GM19025 (cell line): ENCODE data around the gene EMILIN1.

Experiments used
- ATAC-seq: cut with Tn5 transposase; IDR thresholded peaks from one replicate; pipeline ENCODE4 v1.9.1; 2021; ENCODE audit warnings: mild to moderate bottlenecking, low read depth, moderate library complexity; ENCODE audit not compliant: unreplicated experiment

The EMILIN1 gene

DNA sequence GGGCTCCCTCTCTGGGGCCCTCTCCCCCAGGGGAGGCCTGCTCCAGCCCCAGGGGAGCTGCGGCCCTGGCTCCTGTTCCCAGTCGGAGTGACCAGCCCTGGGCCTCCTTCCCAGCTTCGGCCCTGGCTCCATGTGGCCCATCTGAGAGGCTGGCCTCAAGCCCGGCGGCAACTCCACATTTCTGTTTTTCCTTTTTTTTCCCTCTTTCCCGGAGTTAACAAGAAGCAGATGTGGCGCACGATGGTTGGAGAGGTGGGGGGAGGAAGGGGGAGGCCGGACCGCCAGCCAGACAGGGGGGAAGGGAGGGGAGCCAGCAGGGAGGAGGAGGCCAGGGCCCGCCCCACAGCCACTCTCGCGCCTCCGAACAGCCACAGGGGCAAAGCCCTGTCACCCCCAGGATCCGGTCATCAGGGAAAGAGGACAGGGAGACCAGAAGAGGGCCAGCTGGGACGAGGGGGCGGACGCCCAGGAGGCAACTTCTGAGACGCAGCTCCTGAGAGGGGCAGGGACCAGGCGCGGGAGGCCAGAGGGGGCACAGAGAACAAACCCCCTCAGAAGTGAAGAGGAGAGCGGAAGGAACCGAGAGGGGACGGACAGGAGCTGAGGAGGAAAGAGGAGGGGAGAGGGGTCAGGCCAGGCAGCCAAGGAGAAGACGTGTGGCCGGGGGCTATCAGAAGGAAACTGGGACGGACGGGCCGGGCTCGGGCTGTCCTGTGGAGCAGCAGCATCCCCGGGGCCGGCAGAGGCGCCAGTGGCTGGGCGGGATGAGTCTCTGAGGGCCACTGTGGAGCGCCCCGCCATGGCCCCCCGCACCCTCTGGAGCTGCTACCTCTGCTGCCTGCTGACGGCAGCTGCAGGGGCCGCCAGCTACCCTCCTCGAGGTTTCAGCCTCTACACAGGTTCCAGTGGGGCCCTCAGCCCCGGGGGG is at the start of gene EMILIN1:
EMILIN1 (plus strand) TSS at position 349 of the 928 bp plus-strand sequence; CDS start at position 800, 451 bp downstream.
- ATAC-seq = no peak

DNA sequence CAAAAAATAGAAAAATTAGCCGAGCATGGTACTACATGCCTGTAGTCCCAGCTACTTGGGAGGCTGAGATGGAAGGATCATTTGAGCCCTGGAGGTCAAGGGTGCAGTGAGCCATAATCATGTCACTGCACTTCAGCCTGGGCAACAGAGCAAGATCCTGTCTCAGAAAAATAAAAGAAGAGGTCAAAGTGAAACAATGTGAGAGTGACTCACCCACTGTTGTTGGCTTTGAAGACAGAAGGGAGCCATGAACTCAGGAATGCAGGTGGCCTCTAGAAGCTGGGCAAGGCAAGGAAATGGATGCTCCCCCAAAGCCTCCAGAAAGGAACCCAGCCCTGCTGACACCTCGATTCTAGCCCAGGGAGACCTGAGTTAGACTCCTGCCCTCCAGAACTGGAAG is 49.4 kb upstream of the EMILIN1 start:
- ATAC-seq = no peak

DNA sequence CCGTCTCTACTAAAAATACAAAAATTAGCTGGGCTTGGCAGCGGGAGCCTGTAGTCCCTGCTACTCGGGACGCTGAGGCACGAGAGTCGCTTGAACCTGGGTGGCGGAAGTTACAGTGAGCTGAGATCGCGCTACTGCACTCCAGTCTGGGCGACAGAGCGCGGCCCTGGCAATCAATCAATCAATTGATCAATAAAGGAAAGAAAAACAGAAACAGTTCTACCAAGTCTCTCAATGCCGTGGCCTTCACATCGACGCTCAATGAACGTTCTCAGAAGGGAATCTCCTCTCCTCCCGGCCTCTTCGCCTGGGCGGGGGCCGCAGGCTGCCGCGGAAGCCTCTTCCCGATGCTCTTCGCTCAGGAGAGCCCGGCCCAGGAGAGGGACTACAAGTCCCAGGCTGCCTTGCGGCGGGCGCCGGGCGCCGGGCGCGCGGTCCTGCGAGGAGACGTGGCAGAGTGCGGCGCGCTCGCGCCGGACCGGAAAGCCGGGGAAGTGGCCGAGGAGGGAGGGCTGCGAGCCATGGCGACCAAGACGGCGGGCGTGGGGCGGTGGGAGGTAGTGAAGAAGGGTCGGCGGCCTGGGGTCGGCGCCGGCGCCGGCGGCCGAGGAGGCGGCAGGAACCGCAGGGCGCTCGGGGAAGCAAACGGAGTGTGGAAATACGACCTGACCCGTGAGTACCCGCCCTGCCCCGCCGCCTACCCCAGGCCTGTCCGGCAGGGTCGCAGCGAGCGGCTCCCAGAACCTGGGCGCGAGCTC is 45.7 kb upstream of the EMILIN1 start, which contains the start of gene TMEM214:
TMEM214 (plus strand) TSS at position 471 of the 758 bp plus-strand sequence; CDS start at position 522, 51 bp downstream.
- peak; percentile 96 for ATAC-seq

DNA sequence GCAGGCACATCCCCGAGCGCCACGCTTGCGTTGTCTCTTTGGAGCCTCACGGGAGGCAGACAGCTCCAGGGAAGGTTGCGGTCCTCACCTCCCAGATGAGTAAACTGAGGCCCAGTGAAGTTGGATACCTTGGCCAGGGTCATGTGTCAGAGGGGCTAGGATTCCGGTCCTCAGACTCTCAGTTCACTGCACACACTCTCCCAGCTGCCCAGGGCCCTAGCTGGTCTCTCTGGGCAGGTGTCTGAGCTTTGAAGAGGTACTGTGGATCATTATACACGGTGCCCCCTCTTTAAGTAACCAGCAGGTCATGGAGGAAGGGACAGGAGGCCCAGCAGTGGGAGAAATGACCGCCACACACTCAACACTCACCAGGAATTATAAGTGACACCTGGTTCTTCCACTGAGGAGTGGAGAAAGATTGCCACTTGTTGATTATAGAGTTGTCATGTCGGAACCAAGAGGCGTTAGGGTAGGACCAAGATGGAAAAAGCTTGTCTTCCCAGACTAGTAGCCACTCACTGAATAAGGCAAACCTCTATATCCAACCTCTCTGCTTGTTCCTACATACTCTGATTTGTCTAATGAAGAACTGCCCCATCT is 45.1 kb upstream of the EMILIN1 start:
- ATAC-seq = no peak

DNA sequence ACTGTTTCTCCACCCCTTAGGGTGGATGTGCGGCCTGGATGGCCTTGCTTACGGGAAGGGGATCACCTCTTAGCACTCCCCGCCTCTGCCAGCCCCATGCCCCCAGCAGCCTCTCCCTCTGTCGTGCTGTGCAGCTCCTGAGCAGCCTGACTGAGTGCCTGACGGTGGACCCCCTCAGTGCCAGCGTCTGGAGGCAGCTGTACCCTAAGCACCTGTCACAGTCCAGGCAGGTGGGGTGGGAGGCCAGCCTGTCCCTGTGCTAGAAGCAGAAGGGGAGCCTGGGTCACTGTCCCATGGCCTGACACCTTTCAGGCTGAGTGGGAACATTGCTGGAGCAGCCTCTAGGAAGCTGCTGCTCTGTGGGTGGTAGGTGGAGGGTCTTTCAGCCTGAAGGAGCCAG is 40.4 kb upstream of the EMILIN1 start:
- no peak for ATAC-seq

DNA sequence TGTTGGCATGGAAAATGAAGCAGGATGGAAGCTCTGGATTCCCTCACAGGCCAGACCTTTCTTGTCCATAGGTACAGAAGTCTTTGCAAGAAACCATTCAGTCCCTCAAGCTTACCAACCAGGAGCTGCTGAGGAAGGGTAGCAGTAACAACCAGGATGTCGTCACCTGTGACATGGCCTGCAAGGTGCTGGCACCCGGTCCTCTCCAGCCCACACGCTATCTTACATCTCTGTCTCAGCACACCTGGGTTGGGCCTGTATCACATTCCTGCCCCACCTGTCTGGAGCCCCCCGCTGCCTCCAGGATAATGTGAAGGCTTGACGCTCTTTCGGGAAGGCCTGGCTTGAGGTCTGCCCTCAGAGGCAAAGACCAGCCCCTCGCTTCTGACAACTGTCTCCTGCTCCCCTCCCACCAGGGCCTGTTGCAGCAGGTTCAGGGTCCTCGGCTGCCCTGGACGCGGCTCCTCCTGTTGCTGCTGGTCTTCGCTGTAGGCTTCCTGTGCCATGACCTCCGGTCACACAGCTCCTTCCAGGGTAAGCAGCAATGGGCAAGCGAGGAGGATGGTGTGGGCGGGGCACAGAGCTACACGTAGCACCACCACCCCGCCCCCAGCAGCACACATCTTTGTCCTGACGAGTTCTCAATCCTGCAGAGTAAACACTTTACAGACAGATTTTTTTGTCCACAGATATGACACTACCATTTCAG is 39.6 kb upstream of the EMILIN1 start:
- no peak for ATAC-seq

DNA sequence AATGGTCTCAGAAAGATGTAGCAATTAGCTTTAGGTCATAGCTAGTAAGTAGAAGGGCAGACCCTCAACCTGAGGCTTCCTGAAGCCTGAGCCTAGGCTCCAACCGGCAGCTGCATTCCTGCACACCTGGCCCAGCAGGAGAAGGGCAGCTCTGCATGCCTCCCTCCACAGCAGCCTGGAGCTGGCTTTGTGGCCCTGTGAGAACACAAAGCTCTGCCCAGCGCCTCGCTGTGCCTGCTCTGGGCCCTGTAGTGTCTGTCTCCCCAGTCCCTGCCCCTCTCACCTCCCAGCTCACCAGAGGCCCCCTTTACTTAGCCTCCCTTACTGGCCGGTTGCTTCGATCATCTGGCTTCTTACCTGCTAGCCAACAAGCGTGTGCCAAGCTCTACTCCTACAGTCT is 39.0 kb upstream of the EMILIN1 start:
- no peak for ATAC-seq

DNA sequence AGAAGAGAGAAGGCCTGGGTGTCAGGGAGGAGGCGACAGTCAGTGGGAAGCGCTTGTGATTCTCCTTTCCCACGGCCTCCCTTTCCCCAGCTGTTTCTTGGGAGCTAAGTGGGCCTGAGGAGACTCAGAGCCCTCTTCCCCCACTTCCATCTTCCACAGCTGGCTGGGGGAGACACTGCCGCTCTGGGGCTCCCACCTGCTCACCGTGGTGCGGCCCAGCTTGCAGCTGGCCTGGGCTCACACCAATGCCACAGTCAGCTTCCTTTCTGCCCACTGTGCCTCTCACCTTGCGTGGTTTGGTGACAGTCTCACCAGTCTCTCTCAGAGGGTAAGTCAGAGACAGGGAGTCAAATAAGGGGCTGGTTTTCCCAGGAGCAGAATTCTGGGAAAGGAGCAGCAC is 38.5 kb upstream of the EMILIN1 start:
- ATAC-seq = no peak

DNA sequence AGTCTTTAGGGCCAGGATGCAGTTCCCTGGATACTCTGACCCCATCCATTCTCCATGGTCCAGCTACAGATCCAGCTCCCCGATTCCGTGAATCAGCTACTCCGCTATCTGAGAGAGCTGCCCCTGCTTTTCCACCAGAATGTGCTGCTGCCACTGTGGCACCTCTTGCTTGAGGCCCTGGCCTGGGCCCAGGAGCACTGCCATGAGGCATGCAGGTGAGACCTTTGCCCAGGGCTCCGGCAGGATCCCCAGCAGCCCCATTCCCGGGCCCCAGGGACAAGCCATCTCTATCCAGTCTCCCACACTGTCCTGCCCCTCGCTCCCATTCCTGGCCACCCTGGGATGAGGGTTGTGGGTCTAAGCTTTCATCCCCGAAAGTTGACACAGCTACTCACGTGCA is 38.1 kb upstream of the EMILIN1 start:
- no peak for ATAC-seq

DNA sequence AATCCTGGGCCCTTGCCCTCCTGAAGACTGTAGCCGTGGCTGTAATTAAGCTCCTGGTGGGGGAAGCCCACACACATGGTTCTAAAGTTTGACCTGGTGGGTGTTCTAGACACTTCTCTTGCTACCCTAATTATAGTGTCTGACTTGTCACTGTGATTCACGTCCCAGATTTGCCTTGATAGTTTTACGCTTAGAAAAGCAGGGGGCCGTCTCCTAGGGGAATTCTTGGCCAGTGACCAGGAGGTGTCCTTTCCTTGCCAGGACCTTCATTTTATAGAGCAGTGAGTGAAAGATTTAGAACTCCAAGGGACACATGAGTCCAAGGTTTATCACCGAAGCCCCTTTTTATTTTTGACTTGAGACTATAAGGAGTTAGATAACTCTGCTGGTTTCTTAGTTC is 36.7 kb upstream of the EMILIN1 start:
- ATAC-seq = no peak

DNA sequence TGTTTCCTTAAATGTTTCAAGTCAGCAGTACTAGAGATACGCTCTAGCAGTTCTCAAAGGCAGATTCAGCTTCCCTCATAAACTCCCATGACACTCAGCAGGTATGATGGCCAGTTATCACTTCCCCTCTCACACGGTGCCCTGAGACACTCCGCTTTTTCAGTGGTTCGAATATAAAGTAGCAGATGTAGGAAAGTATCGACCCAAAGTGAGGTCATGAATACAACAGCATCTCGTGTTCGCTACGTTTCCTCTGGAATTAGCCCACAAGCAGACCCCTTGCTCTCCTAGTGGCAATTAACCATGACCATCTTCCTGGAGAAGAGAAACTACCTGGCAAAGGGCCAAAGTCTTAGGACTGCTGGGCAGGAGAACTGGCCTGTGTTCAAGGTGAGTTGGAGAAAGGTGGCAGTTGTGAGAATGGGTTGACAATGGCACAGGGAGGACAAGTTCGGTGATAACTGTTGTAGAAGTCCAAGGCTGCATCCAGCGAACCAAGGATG is 36.2 kb upstream of the EMILIN1 start:
- ATAC-seq = peak; percentile 59

DNA sequence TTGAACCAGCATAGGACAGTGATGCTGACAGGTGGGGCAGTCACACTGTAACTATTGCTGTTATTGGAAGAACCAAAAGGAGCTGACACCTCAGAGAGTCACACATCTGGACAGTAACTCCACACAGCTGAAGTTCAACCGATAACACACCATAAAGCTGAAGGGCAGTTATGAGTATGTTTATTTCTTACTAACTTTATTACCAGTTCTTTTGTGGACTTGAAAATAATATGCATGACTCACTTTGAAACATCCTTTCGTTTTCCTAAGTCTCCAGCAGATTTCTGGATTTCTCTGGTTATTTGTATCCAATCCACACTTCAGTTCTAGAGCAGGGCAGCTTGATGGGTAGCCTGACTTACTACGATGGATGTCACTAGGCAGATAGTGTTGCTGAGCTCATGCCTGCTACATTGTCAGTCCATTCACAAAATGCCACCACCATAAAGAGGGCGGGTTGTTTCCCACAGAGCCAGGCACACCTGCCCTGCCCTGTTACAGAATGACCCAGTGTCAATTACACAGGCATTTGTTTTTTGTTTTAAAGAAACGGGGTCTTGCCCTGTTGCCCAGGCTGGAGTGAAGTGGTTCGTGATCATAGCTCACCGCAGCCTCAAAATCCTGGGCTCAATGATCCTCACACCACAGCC is 35.3 kb upstream of the EMILIN1 start:
- no peak for ATAC-seq

DNA sequence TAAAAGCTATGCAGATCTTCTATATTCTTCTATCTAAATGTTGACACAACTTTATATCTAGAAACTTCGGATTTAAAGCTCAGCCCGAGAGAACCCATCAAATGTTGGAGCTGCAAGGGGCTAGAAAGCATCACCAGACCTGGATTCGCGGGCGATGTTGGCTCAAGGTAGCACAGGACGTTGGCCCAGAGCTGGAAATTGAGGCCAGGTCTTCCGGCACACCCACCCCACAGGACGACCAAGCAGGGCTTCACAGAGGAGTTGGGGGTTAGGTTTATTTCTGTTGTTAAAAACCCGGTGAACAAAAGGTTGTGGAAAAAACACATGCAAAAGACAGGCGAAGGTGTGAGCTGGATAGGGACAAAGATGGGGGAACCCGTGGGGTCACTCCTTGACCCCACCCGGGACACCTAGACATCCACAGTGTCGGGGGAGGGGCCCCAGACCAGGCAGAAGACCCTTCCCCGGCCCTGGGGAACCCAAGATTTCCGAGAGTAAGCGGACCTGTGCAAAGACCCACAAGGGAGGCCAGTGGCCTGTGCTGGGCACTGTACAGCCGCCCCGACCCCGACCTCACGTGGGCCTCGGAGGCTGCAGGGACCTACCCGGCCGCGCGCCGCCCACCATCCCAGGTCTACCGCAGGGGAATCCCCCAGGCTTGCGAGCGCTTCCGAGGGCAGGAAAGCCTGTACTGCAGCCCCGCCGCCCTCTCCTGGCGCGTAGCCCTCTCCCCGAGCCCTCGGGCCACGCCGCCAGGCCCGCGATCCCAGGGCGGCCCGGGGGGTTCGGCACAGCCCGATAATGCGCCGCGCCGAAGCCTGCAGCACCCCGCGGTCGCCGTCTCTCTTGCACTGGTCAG is 28.8 kb upstream of the EMILIN1 start:
- ATAC-seq = peak; percentile 23

DNA sequence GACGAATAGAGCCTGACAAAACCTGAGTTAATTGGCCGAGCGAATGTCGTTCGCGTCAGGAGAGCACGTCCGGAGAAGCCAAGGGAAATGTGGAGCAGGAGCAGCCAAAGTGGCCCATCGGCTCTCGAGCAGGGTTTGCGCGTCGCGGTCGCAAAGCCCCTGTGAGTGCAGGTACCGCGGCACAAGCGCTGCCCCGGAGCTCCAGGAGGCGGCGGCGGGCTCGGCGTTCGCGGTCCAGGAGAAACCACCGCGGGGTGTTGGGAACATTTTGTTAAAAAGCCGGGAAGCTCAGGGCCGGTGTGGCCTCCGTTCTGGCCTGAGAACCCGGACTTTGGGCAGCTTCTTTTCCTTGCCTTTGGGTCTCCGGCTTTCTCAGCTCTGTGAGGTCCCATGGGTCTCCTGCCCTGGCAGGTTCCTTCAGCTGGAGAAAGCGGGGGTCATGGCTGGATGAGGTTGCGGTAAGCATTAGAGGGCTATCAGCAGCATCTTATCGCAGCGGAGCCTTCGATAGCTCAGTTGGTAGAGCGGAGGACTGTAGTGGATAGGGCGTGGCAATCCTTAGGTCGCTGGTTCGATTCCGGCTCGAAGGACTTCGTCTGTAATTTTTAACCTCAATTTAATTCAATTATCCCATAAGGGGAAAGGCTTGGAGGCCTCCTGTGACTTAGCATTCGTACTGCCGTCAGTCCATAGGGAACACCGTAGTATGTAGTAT is 28.0 kb upstream of the EMILIN1 start:
- peak; percentile 50 for ATAC-seq

DNA sequence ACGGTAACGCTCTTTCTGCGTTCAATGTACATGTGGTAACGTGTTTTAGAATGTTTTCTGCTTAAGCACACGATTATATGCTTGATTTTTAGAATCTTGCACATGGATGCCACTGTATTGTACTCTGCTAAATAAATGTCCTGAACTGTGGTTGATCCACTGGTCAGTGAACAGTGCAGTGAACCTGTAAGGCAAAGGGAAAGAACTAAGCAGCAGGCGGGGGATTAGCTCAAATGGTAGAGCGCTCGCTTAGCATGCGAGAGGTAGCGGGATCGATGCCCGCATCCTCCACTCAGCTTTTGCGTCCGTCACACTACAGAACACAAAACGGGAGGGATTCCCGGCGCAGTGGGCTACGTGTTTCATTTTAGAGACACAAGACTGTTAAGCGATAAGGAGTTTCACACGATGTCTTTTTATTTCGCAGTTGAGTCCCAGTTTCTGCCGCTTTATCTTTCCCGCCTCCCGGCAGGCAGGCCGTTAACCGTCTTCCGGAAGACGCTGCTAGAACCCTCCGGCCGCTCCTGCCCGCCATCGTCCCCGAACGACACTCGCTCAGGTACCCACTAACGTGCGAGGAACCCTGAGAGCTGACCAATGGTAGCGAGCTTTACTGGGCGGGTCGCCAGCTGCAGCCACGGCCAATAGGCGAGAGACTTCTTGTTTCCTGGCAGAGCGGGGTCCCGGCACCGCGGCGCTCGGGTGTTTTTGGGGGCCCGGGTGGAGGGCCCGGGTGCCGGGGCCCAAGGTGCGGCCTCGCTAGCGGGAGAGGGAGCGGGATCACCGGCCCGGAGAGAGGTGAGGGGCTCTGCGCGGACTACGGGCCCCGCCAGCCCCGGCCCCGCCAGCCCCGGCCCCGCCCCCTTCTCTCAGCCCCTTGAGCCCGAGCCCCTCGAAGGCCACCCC is 27.2 kb upstream of the EMILIN1 start, which contains the start of gene AGBL5:
AGBL5 (plus strand) TSS at position 673 of the 906 bp plus-strand sequence. CDS start 1,291 bp downstream, outside the sequence.
- peak; percentile 59 for ATAC-seq

DNA sequence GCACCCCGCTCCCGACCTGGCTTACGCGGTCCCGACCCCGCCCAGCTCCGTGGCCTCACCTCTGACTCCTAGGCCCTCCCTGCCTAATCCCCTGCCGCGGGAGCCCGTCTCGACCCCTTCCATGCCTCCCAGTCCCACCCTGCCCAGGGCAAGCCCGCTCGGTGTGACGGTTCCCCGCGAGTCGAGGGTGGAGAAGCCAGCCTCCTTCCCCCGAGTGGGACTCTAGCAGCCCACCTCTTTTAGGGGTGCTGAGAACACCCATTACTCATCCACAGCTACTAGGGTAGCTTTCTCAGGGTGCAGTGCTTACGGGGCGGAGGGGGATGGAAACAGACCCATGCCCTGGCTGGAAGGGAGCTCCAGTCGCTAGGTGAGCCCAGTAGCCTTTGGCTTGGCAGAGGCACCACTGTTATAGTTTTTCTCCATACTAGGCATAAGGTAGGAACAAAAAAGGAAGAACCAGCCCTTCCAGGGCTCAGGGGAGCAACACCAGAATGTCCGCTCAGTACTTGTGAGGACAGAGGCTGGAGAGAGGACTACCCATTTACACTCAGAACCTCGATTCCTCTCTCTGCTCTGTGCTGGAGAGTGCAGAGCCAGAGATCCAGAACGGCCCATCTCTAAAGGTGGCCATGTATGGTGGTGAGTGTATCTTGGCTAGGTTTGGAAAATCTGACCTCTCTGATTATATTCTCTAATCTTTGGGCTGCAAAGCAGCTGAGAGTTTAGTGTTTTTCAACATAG is 26.3 kb upstream of the EMILIN1 start:
- ATAC-seq = no peak
